SK-N-SH (cell line): ENCODE measurements around the gene SV2C.

ENCODE experiments used
- CTCF ChIP-seq: fragments of 200-600 bp; sonication (generic); IDR thresholded peaks from 2 replicates; pipeline ENCODE4 v1.6.1; 2017; ENCODE audit warnings: antibody characterized with exemption, mild to moderate bottlenecking, moderate library complexity
- GABPA ChIP-seq: IDR thresholded peaks from 2 replicates; pipeline ENCODE4 v1.4.0; 2012; ENCODE audit warnings: low read depth, mild to moderate bottlenecking
- REST ChIP-seq: IDR thresholded peaks from 2 replicates; pipeline ENCODE4 v1.6.1; 2012; ENCODE audit warnings: mild to moderate bottlenecking, low read depth, low read length, moderate library complexity
- SIN3A ChIP-seq: IDR thresholded peaks from 2 replicates; pipeline ENCODE4 v1.6.1; 2012; ENCODE audit warnings: low read depth, mild to moderate bottlenecking, low read length, moderate library complexity, borderline replicate concordance

GRCh38 chr5:76065258-76065657 lies 17.9 kb upstream of the SV2C start:
- TF ChIP-seq CTCF (no peak), SIN3A (no peak), REST (no peak), GABPA (no peak)
